Smooth muscle cell (in vitro differentiated cells): ENCODE results near the gene SBNO2. TPM values are rescaled to one million over a fixed set of nuclear protein-coding genes. Genes with fewer than 3 reads are reported as not detected.

Experiments used
- DNase-seq: peaks from one replicate; lab custom pipeline; 2025; ENCODE audit not compliant: unreplicated experiment; lab: John Stamatoyannopoulos, UW
- H2AFZ ChIP-seq: fragments of 200-600 bp; sonication (generic); 2 replicates; pipeline ENCODE4 v1.6.0; 2016; ENCODE audit warnings: antibody characterized with exemption, low read depth, mild to moderate bottlenecking
- H3F3A ChIP-seq: fragments of 200-600 bp; sonication (generic); 2 replicates; pipeline ENCODE4 v1.6.0; 2017; ENCODE audit warnings: antibody characterized with exemption, low read depth
- H3K27ac ChIP-seq: fragments of 200-600 bp; sonication (generic); 2 replicates; pipeline ENCODE4 v1.5.1; 2016; ENCODE audit warnings: low read depth, mild to moderate bottlenecking
- H3K27me3 ChIP-seq: fragments of 200-600 bp; sonication (generic); 2 replicates; pipeline ENCODE4 v1.6.1; 2016; ENCODE audit warnings: low read depth, mild to moderate bottlenecking
- H3K36me3 ChIP-seq: fragments of 200-600 bp; sonication (generic); 2 replicates; pipeline ENCODE4 v1.5.1; 2016; ENCODE audit warnings: low read depth
- H3K4me1 ChIP-seq: fragments of 200-600 bp; sonication (generic); 2 replicates; pipeline ENCODE4 v1.5.1; 2016; ENCODE audit warnings: low read depth
- H3K4me2 ChIP-seq: fragments of 200-600 bp; sonication (generic); 2 replicates; pipeline ENCODE4 v1.6.0; 2016; ENCODE audit warnings: mild to moderate bottlenecking
- H3K4me3 ChIP-seq: fragments of 200-600 bp; sonication (generic); 2 replicates; pipeline ENCODE4 v1.5.1; 2016; ENCODE audit warnings: mild to moderate bottlenecking
- H3K79me2 ChIP-seq: fragments of 200-600 bp; sonication (generic); 2 replicates; pipeline ENCODE4 v1.6.0; 2016; ENCODE audit warnings: low read depth, mild to moderate bottlenecking
- H3K9ac ChIP-seq: fragments of 200-600 bp; sonication (generic); 2 replicates; pipeline ENCODE4 v1.6.0; 2016; ENCODE audit warnings: low read depth
- H3K9me3 ChIP-seq: fragments of 200-600 bp; sonication (generic); replicated peaks from 2 replicates; pipeline ENCODE4 v1.5.1; 2016; ENCODE audit warnings: low read depth
- H4K20me1 ChIP-seq: fragments of 200-600 bp; sonication (generic); 2 replicates; pipeline ENCODE4 v1.6.0; 2016; ENCODE audit warnings: low read depth
- CTCF ChIP-seq: fragments of 200-600 bp; sonication (generic); IDR thresholded peaks from 2 replicates; pipeline ENCODE4 v1.5.1; 2017; ENCODE audit warnings: borderline replicate concordance, mild to moderate bottlenecking, antibody characterized with exemption; ENCODE audit not compliant: insufficient read depth, poor library complexity, severe bottlenecking
- WGBS: methylation state at CpG from one replicate; pipeline ENCODE4 v1.1.7; 2016; ENCODE audit warnings: low lambda C conversion rate; 5-methylcytosine and 5-hydroxymethylcytosine counted together
- polyA plus RNA-seq: library from polyadenylated mRNA; unstranded; fragments of >200 nt; fragmentation: Nextera tagmentation; extraction: Ambion mirVana; gene quantifications from 2 replicates; pipeline ENCODE4 v1.2.1, GENCODE V29; 2016
- total RNA-seq: library from RNA; depleted of rRNA; stranded (reverse); fragments of >200 nt; gene quantifications from 2 replicates; pipeline ENCODE4 v1.2.3, GENCODE V29; 2014

Gene SBNO2
- total and polyA plus RNA-seq, 2 experiments from 2014 or later = 16.4 to 17.6 TPM

GRCh38 chr19:1087813-1088415 lies 86.2 kb downstream of the SBNO2 start:
- H3K9me3 ChIP-seq = no peaks in the 10 kb centered on the region
- no peak overlapping the region for H3K4me3 ChIP-seq
- H3K79me2 ChIP-seq = peaks cover 9% of the 10 kb centered on the region
- no peaks in the 10 kb centered on the region for H3K36me3 ChIP-seq
- H3K27ac ChIP-seq = no peak overlapping the region
- no peaks in the 10 kb centered on the region for H3K27me3 ChIP-seq
- 92% methylated on average over 27 of the region's 27 CpGs for WGBS
- no peak for TF ChIP-seq CTCF
- H4K20me1 ChIP-seq = peaks cover 10% of the 10 kb centered on the region
- no peak overlapping the region for H2AFZ ChIP-seq
- no peaks in the 10 kb centered on the region for H3K4me1 ChIP-seq
- no peak overlapping the region for H3K9ac ChIP-seq
- DNase-seq = no peak
- H3K4me2 ChIP-seq = no peak overlapping the region
- no peaks in the 10 kb centered on the region for H3F3A ChIP-seq

GRCh38 chr19:1086613-1087012 lies 87.5 kb downstream of the SBNO2 start:
- 93% methylated on average over 21 of the region's 21 CpGs for WGBS
- Histone ChIP-seq H3K4me2 (no peak overlapping the region), H3F3A (no peaks in the 10 kb centered on the region), H3K4me1 (no peaks in the 10 kb centered on the region), H3K27me3 (no peaks in the 10 kb centered on the region), H3K9ac (no peak overlapping the region), H3K27ac (no peak overlapping the region), H4K20me1 (peaks cover 5% of the 10 kb centered on the region), H3K79me2 (no peaks in the 10 kb centered on the region), H3K9me3 (no peaks in the 10 kb centered on the region), H2AFZ (no peak overlapping the region), H3K36me3 (no peaks in the 10 kb centered on the region), H3K4me3 (no peak overlapping the region)
- no peak for DNase-seq
- no peak for TF ChIP-seq CTCF

GRCh38 chr19:1085676-1086442 lies 88.2 kb downstream of the SBNO2 start:
- no peaks in the 10 kb centered on the region for H4K20me1 ChIP-seq
- no peak for DNase-seq
- no peak overlapping the region for H3K4me2 ChIP-seq
- no peaks in the 10 kb centered on the region for H3K9me3 ChIP-seq
- no peak for TF ChIP-seq CTCF
- no peaks in the 10 kb centered on the region for H3K36me3 ChIP-seq
- 91% methylated on average over 38 of the region's 38 CpGs for whole genome bisulfite sequencing
- no peaks in the 10 kb centered on the region for H3F3A ChIP-seq
- no peaks in the 10 kb centered on the region for H3K27me3 ChIP-seq
- H3K4me1 ChIP-seq = no peaks in the 10 kb centered on the region
- H3K79me2 ChIP-seq = no peaks in the 10 kb centered on the region
- H3K9ac ChIP-seq = no peak overlapping the region
- no peak overlapping the region for H3K4me3 ChIP-seq
- H3K27ac ChIP-seq = no peak overlapping the region
- H2AFZ ChIP-seq = no peak overlapping the region
